Medulla oblongata (tissue), 1 donor: ENCODE results near the gene OR6X1.

Source experiments
- DNase-seq: peaks from one replicate; pipeline ENCODE4 v3.0.0-alpha.2; 2015; ENCODE audit errors: extremely low spot score

Gene OR6X1, protein sequence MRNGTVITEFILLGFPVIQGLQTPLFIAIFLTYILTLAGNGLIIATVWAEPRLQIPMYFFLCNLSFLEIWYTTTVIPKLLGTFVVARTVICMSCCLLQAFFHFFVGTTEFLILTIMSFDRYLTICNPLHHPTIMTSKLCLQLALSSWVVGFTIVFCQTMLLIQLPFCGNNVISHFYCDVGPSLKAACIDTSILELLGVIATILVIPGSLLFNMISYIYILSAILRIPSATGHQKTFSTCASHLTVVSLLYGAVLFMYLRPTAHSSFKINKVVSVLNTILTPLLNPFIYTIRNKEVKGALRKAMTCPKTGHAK

GRCh38 chr11:123754101-123754568 is at the start of gene OR6X1:
TSS of gene OR6X1 (minus strand) at chr11:123754518. CDS start at chr11:123754518, 0 bp downstream.
- DNase-seq, result no peak

- DNase-seq, result no peak
Observed at GRCh38 chr11:123801765-123802164, 47.4 kb upstream of the OR6X1 start.

DNA sequence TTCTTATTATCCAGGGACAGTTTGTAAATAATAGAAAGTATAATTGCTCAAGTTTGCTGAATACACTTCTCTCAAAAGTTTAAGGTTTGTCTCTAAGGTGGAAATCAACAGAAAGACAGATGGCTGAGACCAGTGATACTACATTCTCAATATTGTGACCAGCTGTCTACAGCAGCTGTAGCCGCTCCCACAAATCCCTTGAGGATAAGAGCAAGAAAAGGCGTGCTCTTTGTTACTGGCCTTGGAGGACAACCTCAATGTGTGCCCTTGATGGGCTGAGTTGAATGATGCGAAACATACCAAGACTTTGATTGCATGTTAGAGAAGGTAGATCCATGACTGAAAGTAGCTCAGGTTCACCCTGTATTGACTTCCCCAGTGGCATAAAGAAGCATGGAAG is 45.7 kb upstream of the OR6X1 start:
- DNase-seq, result no peak

DNA sequence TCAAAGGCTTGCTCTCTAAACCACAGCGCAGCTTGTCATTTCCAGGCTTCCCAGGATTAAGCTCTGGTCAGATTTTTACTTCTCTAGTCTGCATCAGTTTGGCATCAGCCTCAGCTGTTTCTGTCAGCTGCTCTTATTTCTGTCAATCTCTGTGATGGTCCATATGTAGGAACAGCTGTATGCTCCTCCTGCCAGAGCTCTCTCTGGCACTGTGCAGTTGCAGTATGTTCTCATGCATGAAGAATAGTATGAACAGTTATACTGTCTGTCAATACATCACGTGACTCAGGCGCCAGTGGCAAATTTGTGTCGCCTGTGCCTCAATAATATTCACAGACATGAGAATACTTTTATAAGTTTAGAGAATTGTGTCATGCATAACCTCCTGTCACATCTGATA is 45.1 kb upstream of the OR6X1 start:
- no peak for DNase-seq

GRCh38 chr11:123798513-123799252 is 44.4 kb upstream of the OR6X1 start:
- DNase-seq, result no peak

DNA sequence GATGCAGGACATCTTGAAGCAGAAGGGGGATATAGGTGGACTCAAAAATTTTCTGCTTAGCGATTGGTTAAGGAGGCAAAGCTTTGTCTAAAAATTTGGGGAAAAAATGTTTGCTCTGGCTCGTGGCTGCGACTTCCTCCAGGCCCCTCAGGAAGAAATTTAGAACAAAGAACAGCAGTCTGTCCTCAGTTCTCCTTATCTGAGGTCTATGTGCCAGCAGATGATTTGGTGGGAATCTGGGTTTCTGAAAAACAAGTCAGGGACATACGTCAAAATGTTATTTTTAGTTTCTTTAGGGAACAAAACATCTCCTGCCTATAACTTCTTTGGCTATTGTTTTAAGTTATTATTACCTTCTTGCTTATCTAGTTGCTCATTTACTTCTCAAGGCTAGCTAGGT is 43.8 kb upstream of the OR6X1 start:
- DNase-seq, result no peak

DNA sequence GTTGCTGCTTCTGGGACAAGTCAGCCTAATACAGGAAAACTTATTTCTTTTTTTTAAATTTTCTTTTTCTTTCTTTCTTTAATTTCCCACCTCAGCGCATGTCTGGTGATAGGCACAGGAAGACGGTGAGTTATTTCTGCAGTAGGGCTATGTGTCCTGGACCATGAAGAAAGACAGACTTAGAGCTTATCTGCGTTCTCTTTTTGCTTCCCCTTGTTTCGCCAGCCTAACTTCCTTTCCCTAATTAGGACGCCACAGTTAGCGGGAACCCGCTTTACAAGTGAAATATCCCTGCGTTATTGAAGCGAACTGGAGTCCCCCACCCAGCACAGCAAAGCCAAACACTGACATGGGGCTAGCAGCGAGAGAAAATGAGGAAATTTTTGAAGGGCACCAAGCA is 43.2 kb upstream of the OR6X1 start:
- no peak for DNase-seq

DNA sequence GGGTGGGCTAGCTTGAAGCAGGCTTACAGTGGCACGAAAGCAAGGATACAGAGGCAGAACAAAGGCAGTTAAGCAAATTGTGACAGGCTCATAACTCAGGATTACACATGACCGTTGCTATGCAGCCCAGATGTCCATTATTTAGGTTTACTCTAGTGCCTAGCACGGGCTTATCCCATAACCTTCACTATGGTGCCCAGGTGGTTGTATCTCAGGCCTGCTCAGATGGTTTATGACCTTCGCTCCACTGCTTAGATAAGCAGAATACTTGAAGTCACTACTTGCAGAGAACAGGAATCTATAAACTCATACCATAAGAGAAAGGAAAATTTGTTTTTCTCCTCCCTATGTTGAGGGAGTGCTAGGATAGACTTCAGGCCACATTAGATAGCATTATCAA is 42.8 kb upstream of the OR6X1 start:
- DNase-seq, result no peak

- DNase-seq, result no peak
Observed at GRCh38 chr11:123796226-123796625, 41.9 kb upstream of the OR6X1 start.

- DNase-seq, result no peak
Observed at GRCh38 chr11:123783536-123783935, 29.2 kb upstream of the OR6X1 start.

- DNase-seq, result no peak
Observed at GRCh38 chr11:123778511-123778910, 24.2 kb upstream of the OR6X1 start.

DNA sequence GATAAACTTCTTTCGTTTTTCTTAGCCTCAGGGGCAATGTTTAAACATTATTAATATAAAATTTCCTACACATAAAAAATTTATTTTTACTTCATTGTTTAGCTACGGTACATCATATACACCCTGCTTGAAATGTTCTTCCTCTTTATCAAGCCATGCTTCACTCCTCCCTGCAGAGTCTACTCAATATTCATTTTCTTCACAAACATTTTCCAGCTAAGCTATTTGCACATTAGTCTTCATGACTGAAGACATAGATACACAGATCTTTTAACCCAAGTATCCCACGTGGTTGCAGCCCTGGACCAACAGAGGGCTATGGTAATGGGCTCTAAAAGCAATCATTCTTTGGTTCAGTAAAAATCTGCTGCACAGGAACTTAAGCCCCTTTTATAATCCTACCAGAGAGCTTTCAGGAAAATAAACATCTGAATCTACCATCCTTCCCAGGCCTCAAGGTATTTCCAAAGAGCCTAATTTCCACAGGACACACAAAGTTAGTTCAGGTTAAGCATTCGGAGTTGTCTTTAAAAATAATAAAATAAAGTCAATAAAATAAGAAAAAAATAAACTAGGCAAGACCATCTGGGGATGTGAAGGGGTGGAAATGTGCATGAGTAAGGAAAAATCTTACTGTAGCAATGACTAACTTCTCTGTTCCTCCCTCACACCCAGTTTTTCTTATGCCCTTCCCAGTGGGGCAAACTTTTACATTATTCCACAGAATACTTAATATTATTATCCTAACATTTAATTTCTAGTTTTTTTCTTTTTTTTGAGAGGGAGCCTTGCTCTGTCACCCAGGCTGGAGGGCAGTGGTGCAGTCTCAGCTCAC is 21.6 kb upstream of the OR6X1 start:
- DNase-seq, result no peak

DNA sequence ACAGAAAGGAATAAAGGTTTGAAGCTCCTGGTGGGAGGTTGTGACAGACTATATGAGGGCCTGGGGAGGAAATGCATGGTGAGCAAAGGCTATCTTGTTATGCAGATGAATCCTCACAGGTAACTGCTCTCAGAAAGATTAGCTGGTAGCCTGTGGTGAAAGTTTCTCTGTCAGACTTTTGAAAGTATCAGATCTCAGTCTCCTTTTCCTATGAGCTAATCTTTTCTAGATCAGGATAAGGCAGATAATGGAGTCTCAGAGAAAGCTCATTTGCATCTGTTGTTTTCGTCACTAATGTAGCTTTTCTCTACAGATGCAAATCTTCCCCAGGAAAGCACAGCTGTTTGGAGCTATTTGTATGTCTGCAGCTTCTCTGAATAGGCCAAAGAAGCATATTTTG is 21.0 kb upstream of the OR6X1 start:
- DNase-seq, result no peak

GRCh38 chr11:123773959-123774358 is 19.6 kb upstream of the OR6X1 start:
- DNase-seq, result no peak

- DNase-seq, result no peak
Observed at GRCh38 chr11:123773026-123773425, 18.7 kb upstream of the OR6X1 start.

DNA sequence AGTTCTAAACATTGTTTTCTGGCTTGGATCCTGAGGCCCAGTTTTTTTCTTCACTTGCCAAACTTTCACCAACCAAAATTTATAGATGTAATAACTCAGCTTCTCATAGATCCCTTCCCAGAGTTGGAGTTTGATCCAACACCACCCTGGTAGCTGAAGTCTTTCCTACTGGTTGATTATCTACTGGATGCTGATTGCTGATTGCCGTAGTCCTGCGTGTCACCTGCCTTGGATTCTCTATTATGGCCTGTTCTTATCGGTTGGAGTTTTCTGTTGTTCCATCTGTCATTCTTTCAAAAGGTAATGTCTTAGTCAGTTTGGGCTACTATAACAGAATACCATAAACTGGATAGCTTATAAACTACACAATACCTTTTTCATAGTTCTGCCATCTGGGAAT is 17.3 kb upstream of the OR6X1 start:
- DNase-seq, result no peak

- DNase-seq, result no peak
Observed at GRCh38 chr11:123770712-123771111, 16.4 kb upstream of the OR6X1 start.

DNA sequence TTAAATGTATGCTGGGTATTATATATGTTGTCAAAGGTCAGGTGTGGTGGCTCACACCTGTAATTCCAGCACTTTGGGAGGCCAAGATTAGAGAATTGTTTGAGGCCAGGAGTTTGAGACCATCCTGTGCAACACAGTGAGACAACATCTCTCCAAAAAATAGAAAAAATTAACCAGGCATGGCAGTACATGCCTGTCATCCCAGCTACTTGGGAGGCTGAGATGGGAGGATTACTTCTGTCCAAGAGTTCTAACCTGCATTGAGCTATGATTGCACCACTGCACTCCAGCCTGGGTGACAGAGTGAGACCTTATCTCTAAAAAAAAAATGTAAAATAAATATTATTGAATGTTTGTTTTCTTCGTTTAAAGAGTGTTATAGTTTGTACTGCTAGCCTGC is 11.3 kb upstream of the OR6X1 start:
- DNase-seq, result no peak

GRCh38 chr11:123762422-123762821 is 8.1 kb upstream of the OR6X1 start:
- no peak for DNase-seq

DNA sequence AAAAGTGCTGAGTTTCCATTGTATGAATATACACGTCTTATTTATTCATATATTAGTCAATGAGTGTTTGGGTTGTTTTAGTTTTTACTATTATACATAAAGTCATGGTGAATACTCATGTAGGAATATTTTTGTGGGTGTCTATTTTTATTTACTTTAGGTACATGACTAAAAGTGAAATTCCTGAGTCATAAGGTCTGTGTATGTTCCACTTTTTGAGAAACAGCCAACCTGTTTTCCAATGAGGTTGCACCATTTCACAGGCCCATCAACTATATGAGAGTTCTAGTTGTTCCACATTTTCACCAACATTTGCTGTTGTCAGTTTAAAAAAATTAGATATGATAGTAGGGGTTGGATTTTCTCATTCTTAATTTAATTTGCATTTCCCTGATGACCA is 6.6 kb upstream of the OR6X1 start:
- DNase-seq, result no peak

GRCh38 chr11:123757976-123758375 is 3.7 kb upstream of the OR6X1 start:
- DNase-seq, result no peak

GRCh38 chr11:123755813-123756212 is 1.5 kb upstream of the OR6X1 start:
- DNase-seq, result no peak
